Lower lobe of right lung (tissue), 2 donors: ENCODE data around the gene PNPLA7. TPM values are rescaled to one million over a fixed set of nuclear protein-coding genes. Genes with fewer than 3 reads are reported as not detected.
"Not testable (repeated sequence)": the region's sequence is repeated elsewhere in the genome, so short reads cannot be mapped to it uniquely, and the experiment has no call there.

Experiments
- ATAC-seq, 2 donors: fragments of 200-7000 bp; cut with Tn5 transposase; one replicate each; pipeline ENCODE4 v1.9.1; 2020 to 2022; ENCODE audit warnings: mild to moderate bottlenecking in 2 of 2, moderate library complexity in 2 of 2
- DNase-seq: peaks from one replicate; pipeline ENCODE4 v3.0.0-alpha.2; 2020
- H3K27ac ChIP-seq: fragments of 200-600 bp; one replicate; pipeline ENCODE4 v1.8.0; 2022
- H3K27me3 ChIP-seq: fragments of 200-600 bp; one replicate; pipeline ENCODE4 v1.8.0; 2022; ENCODE audit warnings: low read depth
- H3K36me3 ChIP-seq: fragments of 200-600 bp; one replicate; pipeline ENCODE4 v1.8.0; 2022; ENCODE audit warnings: mild to moderate bottlenecking
- H3K4me1 ChIP-seq: fragments of 200-600 bp; one replicate; pipeline ENCODE4 v1.8.0; 2022
- H3K4me3 ChIP-seq: fragments of 200-600 bp; one replicate; pipeline ENCODE4 v1.8.0; 2022; ENCODE audit warnings: mild to moderate bottlenecking
- H3K9me3 ChIP-seq: fragments of 200-600 bp; one replicate; pipeline ENCODE4 v1.8.0; 2022
- CTCF ChIP-seq: fragments of 200-600 bp; IDR thresholded peaks from one replicate; pipeline ENCODE4 v1.8.0; 2022; ENCODE audit warnings: antibody characterized with exemption, mild to moderate bottlenecking
- intact Hi-C: fragments of 100-400 bp; cut with DNase I; formaldehyde crosslinking; loops from one replicate; pipeline ENCODE4 v1.11.0; 2022
- total RNA-seq: library from RNA; stranded (reverse); fragmentation: NEBNext Ultra II Directional; extraction: Animal tissue kit (Norgen Biotek cat#: 25700); gene quantifications from one replicate; pipeline ENCODE4 v1.2.1, GENCODE V29; 2021
- donor health status: DM: no; HTN: yes; CAD: no; lungs with severe emphysema.

The PNPLA7 gene
- total RNA-seq, 1 donor from 2014 or later = 12.2 TPM

GRCh38 chr9:137534256-137535119 lies 15.7 kb downstream of the PNPLA7 start:
- Histone ChIP-seq H3K36me3 (no peaks in the 10 kb centered on the region), H3K4me1 (peaks cover 12% of the 10 kb centered on the region), H3K27me3 (no peaks in the 10 kb centered on the region), H3K9me3 (no peaks in the 10 kb centered on the region), H3K27ac (no peak overlapping the region), H3K4me3 (no peak overlapping the region)
- ATAC-seq (peak; percentile 92 to 95), DNase-seq (peak; percentile 62)
- intact Hi-C loops = no loop called here
- peak; percentile 64 for TF ChIP-seq CTCF

- ATAC-seq, H3K27me3 ChIP-seq, H3K36me3 ChIP-seq, H3K27ac ChIP-seq, H3K4me3 ChIP-seq, intact Hi-C loops, DNase-seq, H3K9me3 ChIP-seq: not testable (repeated sequence)
- H3K4me1 ChIP-seq = peaks cover 12% of the 10 kb centered on the region
Measured at GRCh38 chr9:137532891-137533468, 17.2 kb downstream of the PNPLA7 start.

- Histone ChIP-seq H3K4me3 (no peak overlapping the region), H3K4me1 (peaks cover 12% of the 10 kb centered on the region), H3K27ac (no peak overlapping the region), H3K9me3 (no peaks in the 10 kb centered on the region), H3K27me3 (no peaks in the 10 kb centered on the region), H3K36me3 (no peaks in the 10 kb centered on the region)
- TF ChIP-seq CTCF = no peak
- DNase-seq (no peak), ATAC-seq (no peak)
- intact Hi-C loops = no loop called here
Measured at GRCh38 chr9:137531099-137531765, 19.0 kb downstream of the PNPLA7 start.

GRCh38 chr9:137530331-137530730 lies 19.9 kb downstream of the PNPLA7 start:
- ATAC-seq = no peak
- Histone ChIP-seq H3K4me3 (no peak overlapping the region), H3K36me3 (no peaks in the 10 kb centered on the region), H3K27me3 (no peaks in the 10 kb centered on the region), H3K9me3 (no peaks in the 10 kb centered on the region), H3K27ac (no peak overlapping the region), H3K4me1 (peaks cover 10% of the 10 kb centered on the region)
- intact Hi-C loops = no loop called here
- DNase-seq = no peak
- no peak for TF ChIP-seq CTCF

- Histone ChIP-seq H3K4me3 (no peak overlapping the region), H3K9me3 (no peaks in the 10 kb centered on the region), H3K4me1 (no peaks in the 10 kb centered on the region), H3K27ac (no peak overlapping the region), H3K27me3 (no peaks in the 10 kb centered on the region), H3K36me3 (peaks cover 3% of the 10 kb centered on the region)
- ATAC-seq (no peak), DNase-seq (no peak)
- intact Hi-C loops = no loop called here
- TF ChIP-seq CTCF = no peak
Measured at GRCh38 chr9:137524981-137525317, 25.3 kb downstream of the PNPLA7 start.
